GM12891 (cell line): ENCODE results near the gene NCKAP1.

Source experiments
- PAX5 ChIP-seq: IDR thresholded peaks from 2 replicates; pipeline ENCODE4 v1.6.1; 2011; ENCODE audit warnings: low read length, moderate library complexity, mild to moderate bottlenecking; ENCODE audit not compliant: insufficient read depth, severe bottlenecking
- POLR2A ChIP-seq: IDR thresholded peaks from 2 replicates; pipeline ENCODE4 v1.6.1; 2011; ENCODE audit warnings: low read depth, low read length, control low read depth
- POLR2AphosphoS5 ChIP-seq: IDR thresholded peaks from 2 replicates; pipeline ENCODE4 v1.6.1; 2011; ENCODE audit warnings: low read depth, low read length, control low read depth
- SPI1 ChIP-seq: IDR thresholded peaks from 2 replicates; pipeline ENCODE4 v1.6.1; 2011; ENCODE audit warnings: low read depth, low read length, control low read depth
- TAF1 ChIP-seq: IDR thresholded peaks from 2 replicates; pipeline ENCODE4 v1.6.1; 2011; ENCODE audit warnings: low read depth, low read length, control low read depth

GRCh38 chr2:183078163-183078463, 39.9 kb upstream of the NCKAP1 start:
- TF ChIP-seq POLR2A, result no peak
- TF ChIP-seq TAF1, result no peak
- TF ChIP-seq POLR2AphosphoS5, result no peak
- TF ChIP-seq SPI1, result no peak
- TF ChIP-seq PAX5, result no peak
